Measurements from ENCODE around the gene CRYBB2.
"Not testable (repeated sequence)": the region's sequence is repeated elsewhere in the genome, so short reads cannot be mapped to it uniquely, and the experiment has no call there.

- TF ChIP-seq, protein P1, sequence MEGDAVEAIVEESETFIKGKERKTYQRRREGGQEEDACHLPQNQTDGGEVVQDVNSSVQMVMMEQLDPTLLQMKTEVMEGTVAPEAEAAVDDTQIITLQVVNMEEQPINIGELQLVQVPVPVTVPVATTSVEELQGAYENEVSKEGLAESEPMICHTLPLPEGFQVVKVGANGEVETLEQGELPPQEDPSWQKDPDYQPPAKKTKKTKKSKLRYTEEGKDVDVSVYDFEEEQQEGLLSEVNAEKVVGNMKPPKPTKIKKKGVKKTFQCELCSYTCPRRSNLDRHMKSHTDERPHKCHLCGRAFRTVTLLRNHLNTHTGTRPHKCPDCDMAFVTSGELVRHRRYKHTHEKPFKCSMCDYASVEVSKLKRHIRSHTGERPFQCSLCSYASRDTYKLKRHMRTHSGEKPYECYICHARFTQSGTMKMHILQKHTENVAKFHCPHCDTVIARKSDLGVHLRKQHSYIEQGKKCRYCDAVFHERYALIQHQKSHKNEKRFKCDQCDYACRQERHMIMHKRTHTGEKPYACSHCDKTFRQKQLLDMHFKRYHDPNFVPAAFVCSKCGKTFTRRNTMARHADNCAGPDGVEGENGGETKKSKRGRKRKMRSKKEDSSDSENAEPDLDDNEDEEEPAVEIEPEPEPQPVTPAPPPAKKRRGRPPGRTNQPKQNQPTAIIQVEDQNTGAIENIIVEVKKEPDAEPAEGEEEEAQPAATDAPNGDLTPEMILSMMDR (IDR thresholded peaks at IDR 0.05) = not testable (repeated sequence)
- not testable (repeated sequence) for TF ChIP-seq POLR2A, POLR2AphosphoS5, EP300 (IDR thresholded peaks at IDR 0.05)
Measured at GRCh38 chr22:25273928-25274327, 54.5 kb downstream of the CRYBB2 start.
